COLO668 (cell line): ENCODE results near the gene CTSD.

Source experiments
- DNase-seq: peaks from one replicate; lab custom pipeline; 2025; ENCODE audit not compliant: unreplicated experiment; lab: John Stamatoyannopoulos, UW

The CTSD gene

DNA sequence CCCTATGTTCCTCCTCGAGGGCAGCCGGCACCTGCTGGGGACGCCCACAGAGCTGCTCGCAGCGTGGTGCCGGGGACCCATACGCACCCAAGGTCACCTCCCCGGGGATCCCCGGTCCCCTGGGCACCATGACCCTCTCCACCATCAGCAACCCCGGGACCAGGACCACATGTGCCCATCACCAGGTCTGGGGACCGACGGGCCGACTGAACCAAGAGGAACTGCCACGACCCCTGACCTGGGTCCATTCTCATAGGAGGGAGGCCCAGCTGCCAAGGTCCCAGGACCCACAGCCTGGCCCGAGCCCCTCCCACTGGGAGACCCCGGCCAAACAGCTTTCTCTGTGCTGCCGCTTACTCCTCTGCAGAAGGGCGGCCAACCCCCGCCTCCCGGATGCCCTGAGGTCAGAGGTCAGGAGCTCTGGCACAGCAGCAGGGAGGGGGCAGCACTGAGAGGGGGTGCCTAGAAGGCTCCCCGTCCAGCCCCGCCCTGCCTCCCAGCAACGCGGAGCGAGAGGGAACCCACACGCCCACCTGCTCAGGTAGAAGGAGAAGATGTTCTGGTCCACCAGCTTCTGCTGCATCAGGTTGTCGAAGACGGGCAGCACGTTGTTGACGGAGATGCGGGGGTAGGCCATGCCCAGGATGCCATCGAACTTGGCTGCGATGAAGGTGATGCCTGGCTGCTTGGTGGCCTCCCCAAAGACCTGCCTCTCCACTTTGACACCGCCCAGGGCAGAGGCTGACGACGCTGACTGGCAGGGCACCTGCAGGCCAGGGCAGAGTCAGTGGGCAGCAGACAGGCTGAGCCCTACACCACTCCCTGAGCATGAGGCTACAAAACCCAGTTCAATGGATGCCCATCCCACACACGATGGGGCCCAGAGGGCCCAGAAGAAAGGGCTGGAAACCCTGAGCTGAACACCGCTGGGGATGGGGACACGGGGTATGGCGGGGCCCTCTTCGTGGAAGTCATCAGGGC lies 6.6 kb downstream of the CTSD start:
- no peak for DNase-seq

DNA sequence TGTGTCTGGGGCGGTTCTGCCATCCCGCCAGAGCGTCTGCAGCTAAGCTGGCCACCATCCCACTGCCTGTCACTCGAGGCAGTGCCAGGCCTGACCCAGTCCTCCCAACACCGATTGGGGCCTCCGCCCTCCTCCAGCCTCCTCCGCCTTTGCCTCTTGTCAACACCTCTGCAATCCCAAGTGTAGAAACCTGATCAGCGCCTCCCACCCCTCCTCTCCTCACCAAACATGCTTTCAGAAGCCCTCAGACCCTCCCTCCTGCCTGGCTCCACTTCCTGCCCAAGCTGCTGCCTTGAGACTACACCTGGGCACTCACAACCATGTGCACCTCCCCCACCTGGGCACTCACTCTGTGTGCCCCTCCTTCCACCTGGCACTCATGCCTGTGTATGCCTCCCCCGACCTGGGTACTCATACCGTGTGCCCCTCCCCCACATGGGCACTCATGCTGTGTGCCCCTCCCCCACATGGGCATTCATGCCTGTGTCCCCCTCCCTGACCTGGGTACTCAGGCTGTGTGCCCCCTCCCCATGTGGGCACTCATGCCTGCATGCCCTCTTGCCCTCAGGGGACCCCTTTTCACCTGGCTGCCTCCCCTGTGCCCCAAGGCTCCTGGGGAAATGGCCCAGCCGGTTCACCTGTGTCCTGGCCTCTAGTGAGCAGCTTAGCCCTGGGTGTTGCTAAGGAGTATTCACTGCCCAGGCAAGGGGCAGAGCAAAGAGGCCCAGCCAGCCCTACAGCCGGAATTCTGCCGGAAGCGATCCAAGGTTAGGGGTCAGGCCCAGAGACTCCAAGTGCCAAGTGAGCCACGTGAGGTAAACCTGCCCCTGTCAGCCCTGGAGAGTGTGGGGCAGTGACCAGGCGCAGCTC lies 7.8 kb downstream of the CTSD start:
- no peak for DNase-seq

DNA sequence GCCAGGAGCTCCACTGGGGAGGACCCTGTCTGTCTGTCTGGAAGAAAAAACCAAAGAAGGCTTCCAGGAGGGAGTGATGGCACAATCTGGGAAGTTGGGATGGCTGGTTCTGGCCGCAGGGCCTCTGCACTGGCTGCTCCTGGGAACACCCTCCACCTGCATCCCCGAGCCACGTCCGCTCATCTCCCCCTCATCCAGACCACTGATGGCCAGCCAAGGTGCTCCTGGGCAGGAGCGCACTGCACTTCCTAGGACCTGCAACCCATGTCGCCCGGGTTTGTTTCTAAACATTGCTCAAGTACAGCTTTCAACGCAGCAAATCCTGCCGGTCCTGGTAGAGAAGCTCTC lies 8.4 kb downstream of the CTSD start:
- no peak for DNase-seq

DNA sequence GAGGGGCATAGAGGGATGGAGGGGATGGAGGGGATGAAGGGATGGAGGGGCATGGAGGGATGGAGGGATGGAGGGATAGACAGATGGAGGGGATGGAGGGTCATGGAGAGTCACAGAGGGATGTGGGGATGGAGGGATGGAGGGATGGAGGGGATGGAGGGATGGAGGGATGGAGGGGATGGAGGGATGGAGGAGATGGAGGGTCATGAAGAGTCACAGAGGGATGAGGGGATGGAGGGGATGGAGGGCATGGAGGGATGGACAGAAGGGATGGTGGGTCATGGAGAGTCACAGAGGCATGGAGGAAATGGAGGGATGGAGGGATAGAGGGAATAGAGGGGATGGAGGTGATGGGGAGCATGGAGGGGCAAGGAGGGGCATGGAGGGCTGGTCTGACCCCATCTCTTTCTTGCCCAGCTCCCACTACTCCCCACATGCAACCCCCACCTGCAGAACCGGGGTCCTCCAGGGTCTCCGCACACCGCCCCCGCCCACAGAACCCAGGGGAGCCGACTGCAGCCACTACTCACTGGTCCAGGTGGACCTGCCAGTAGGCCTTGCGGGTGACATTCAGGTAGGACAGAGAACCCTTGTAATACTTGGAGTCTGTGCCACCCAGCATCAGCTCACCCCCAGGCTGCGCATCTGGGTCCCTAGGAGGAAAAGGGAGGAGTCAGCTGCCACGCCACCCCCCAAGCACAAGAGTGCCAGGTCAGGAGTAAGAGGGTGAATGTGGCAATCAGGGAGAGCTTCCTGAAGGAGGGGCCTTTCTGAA lies 9.2 kb downstream of the CTSD start:
- DNase-seq: no peak

DNA sequence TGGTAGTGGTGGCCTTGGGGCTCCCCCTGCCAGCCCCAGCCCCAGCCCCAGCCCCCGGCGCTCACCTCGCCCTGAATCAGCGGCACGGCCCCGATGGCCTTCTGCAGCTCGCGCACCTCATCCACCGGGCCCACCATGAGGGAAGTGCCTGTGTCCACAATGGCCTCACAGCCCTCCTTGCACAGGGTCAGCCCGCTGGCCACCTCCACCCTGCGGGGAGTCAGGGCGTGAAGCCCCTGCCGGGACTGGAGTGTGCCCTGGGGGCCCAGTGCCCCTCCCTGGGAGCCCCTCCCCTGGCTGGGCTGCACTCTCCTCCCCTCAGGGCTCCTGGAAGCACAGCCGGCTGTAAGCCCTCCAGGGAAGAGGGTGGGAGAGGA lies 9.8 kb downstream of the CTSD start:
- no peak for DNase-seq

DNA sequence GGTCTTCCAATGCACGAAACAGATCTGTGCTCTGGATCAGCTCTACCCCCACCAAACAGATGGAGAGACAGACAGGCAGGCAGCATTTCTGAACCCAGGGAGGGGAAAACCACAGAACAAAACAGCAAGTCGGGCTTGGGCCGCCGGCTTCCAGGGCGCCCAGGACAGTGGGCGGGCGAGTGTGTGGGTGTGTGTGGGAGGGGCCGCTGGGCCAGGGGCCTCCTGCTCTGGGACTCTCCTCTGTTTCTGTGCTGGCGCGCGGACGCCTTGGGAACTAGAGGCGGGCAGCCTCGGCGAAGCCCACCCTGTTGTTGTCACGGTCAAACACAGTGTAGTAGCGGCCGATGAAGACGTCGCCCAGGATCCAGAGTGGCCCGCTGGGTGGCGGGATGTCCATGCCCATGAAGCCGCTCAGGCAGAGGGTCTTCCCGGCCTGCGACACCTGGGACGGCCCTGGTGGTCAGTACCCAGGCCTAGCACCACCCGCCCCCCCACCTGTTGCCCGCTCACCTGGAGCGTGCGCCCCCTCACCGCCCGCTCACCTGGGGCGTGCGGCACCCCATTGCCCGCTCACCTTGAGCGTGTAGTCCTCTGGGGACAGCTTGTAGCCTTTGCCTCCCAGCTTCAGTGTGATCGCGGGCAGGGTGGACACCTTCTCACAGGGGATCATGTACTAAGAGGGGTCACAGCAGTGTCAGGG lies 10.3 kb downstream of the CTSD start:
- no peak for DNase-seq

DNA sequence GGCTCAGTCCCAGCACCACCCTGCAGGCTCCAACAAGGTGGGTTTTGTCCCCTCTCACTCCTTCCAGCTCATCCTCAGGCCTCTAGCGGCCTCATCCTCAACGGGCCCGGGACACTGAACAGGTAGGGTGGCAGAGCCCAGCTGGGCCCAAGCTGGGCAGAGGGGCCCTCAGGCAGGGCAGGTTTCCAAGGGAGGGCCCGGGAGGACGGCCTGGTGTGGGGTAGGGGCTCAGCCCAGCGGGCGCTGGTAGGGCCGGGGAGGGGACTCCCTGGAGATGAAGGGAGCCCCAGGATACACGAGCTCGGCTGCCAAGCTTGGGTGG lies 10.9 kb downstream of the CTSD start:
- no peak for DNase-seq

DNA sequence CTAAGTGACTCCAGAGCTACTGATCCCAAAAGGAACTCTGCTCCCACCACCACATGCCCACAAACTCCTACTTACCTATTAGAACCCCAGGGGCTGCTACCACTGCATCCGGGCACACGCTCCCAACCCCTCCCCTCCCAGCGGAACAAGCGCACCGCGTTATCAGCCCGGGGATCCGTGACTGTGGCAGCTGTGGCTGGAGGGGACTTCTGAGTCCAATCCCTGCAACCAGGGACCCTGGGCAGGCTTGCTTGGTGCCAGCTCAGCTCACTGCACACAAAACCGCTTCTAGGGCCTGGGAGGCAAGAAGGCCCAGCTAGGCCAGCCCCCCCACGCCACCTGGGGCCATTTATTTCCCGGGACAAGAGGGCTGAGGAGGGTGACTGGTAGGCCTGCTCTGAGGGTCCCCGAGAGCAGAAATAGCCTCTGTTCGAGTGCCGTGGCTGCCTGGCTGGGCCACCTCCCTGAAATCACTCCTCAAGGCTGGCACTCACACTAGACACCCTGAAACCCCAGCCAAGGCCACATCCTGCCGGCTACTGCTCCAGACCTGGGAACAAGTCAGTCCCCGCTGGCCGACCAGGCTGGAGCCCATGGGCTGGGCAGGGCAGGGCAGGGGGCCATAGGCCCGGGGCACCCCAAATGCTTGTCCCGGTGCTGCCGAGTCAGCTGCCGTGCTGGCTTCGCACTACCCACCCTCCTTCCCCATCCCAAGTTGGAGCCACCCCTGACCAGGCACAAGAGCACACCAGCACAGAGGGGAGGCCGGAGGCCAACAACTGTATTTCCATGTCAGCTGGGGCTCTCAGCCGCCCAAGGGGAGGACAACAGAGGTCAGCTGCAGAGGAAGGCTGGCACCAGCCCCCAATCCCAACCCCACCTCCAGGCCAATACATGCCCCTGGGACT lies 11.5 kb downstream of the CTSD start:
- DNase-seq: no peak

DNA sequence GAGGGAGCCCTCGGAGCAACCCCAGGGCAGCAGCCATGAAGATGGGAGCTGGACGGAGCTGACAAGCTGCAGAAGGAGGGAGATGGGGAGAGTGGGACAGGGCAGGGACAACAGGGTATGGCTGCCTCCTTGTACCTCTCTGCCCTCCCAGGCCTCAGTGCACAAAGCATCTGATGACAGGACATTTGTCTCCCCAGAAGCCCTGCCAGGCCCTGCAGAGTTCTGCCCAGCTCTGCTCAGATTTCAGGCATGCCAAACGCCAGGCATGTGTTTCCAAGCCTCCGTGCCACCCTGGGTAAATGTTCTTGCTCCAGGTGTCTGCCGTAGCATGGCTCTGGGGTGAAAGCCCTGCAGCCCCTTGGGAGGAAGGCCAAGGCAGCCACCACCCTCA lies 12.2 kb downstream of the CTSD start:
- DNase-seq: no peak

DNA sequence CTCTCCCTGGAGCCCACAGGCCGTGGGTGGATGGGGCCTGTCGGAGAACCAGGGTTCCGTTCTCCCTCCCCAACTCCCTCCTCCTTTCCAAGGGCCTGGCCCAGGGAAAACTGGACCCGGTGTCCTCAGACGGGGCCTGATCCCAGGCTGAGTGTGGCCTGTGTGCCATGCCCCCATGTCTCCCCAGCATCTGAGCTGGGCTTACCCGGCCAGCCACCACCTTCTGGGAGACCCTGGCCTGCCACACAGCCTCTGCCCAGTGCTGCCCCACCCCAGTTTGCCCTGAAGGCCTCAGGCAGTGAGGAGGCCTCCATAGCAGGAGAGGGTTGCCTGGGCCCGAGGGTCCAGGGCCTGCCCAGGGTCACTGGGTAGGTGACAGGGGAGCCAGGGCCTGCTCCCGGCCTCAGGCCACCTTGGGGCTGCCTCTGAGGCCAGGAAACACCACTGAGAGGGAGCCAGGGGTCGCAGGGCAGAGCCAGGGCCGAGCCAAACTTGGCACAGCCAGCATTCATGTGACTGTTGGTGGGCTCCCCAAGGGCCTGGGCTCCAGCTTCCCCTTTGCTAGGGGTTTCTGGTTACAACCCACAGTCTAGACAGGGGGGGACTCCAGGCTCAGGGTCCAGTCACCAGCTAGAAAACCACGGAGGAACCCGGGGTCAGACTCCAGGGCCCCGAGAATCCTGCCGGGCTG lies 12.7 kb downstream of the CTSD start:
- no peak for DNase-seq

DNA sequence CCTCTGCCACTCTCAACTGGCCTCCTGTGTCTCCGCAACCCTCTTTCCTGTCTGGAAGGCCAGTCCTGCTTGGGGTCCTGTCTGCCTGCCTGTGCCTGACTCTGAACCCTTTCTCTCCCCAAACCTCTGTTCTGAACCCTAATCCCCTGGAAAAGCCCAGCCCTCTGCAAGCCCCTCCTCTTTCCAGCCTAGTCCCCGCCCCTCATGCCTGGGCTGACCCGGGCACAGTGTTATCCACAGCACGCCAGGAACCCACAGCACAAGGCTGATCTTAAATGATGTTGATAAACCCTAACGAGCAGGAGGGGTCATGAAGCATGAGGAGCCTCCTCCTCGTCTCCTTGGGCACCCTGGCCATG lies 13.3 kb downstream of the CTSD start, which contains the start of gene IFITM10:
TSS of gene IFITM10 (minus strand) at position 115 of the 359 bp plus-strand sequence. CDS start 153 bp downstream, outside the sequence.
- DNase-seq: no peak

DNA sequence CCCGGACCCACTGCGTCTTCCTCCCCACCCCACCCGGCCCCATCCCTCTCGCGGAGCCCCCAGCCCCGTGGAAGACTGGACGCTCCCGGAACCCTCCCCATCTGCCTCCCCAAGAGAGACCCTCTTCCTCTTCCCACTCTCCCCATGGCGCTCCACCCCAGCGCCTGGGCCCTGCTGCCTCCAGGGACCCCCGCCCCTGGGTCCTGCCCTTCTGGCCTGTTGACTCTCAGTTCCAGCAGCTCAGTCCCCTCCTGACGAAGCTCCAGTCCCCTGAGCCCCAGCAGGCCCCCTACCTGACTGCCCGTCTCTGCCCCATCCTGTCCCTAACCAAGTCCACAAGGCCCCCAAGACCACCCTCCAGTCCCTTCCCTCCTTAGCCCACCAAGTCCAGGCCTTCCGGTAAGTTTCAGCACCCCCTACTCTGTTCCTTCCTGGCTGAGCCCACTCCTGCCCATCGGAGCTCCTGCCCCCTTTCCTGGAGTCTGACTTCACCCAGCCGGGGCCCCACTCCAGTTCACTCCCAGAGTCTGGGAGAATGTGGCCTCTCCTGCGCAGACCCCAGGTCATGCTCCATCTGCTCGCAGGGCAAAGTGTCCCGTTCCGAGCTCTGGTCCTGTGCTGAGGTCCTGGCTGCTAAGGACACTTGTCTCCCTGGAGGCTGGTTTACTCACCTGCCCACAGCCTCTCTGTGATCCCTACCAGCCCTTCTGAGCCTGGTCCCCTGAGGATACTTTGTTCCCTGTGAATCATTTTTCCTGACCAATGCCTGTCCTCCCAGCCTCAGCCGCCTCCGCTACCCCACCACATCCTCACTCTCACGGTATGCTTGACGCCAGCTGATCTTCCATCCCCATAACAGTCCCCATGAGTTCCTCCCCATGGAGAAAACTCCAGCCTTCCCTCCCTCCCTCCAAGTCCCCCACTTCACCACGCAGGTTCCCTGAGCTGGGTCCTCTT lies 14.1 kb downstream of the CTSD start:
- no peak for DNase-seq

DNA sequence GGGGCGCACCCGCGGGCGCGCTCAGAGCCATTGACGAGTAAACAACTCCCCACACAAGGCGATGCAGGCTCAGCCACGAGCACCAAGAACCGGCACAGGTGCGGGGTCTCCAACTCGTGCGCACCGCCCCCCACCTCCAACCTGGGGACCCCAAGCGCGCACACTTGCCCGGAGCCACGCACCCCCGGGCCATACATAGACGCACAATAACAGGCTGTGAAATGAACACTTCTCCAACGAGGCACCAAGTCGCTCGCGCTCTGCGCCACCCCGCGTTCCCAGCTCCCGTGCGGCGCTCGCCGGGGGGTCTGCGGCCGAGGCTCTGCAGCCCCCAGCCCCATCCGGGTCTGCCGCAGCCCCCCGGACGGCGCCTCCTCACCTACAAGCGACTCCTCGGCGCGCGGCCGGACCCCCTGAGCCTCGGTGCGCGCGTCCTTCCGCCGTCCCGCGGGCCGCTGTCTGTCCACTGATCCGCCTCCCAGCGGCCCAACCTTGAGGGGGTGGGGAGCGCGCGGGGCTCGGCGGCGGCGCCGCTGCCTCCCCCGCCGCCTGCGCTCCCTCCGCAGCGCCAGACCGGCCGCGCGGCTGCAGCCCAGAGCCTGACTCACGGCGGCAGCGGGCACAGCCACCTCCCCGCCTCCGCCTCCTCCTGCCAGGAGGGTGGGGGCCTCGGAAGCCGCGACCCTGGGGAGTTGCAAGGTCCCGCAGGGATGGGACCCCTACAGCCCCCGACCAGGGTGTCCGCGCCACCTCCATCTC lies 14.9 kb downstream of the CTSD start:
- DNase-seq: no peak

DNA sequence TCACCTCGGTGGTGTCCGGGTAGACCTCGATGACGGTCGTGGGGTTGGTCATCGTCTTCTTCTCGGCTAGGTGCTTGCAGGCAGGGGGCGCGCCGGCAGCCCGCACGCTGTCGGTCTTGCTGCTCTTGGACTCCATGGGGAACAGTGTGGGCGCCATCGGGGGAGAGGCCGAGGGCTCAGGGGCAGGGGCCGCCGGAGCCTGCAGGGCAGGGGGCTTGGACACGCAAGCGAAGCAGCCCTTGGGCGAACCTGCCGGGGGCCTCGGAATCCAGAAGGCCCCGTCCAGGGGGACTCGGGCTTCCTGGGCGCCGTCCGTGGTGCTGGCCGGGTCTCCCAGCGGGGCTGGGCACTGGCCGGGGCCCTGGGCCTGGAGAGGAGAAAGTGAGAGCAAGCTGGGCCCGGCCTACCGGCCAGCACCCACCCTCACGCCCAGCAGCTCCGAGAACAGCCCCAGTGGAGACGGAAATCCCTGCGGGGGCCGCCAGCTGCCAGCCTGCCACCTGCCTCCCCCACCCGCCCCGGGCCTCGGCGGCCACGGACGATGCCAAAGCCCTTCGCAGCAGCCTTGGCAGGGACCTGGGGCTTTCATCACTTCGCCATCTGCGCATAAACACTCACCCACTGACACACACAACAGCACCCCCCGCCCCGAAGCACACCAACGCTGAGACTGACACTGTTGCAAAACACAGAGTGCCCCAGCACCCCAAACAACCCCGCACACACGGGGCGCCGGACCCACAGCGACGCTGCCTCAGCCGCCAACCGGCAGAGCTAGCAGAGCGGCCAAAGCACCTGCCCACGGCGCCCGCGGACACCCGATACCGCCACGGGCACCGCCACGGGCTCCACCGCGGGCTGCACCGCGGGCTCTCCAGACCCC lies 15.7 kb downstream of the CTSD start:
- DNase-seq: no peak

DNA sequence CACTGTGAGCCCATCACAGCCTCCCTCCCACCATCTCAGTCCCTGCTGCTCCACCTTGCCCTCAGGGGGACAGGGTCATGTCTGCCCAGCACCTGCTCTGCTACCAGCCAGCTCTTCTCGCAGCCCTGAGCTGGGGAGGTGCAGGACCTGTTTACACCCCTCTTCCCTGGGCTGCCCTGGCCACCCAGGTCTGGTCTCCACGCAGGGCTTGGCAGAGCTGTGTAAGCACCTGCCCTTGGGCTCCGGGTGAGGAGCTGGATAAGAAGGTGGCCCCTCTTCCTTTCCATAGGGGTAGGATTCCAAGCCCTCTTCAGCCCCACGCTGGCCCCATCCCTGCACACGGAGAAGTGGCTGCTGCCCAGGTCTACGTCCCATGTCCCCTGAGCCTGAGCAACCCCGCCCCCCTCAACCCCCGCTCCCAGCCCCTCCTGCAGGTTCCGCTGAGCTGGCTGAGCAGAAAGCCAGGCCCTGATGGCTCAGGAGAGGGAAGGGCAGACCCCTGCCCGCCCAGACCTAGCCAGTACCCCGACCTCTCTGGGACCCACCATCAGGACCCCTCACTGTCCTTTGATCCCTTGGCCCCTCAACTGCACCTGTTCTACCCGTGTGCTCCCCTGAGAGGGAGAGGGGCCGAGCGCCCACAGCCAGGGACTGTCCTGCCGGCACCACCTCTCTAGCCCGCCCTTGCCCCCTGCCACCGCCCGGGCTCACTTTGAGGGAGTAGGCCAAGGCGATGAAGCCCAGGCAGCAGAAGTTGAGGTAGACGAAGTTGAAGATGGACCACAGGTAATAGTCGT lies 16.6 kb downstream of the CTSD start:
- no peak for DNase-seq

DNA sequence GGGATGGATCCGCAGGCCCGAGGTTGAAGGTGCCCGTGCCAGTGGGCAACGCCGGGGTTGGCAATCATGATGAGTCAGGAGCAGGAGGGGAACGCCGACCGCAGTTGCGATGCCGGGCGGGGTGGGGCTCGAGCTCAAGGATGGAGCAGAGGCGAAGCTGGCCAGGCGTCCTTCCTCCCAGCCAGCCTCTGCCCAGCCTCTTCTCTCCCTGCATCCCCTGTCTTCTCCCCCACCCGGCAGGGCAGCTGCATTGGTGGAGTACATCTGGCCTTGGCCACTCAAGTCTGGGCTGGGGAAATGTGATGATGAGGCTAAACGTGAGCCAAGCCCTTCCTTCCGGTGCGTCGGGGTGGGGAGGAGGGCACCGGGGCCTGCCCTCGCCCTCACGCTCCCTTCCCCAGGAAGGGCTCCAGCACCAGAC lies 17.2 kb downstream of the CTSD start:
- no peak for DNase-seq
